Lower lobe of right lung (tissue), 2 donors: Measurements from ENCODE around the gene ZBTB7B. TPM values are rescaled to one million over a fixed set of nuclear protein-coding genes. Genes with fewer than 3 reads are reported as not detected.

ENCODE experiments used
- ATAC-seq, 2 donors: fragments of 200-7000 bp; cut with Tn5 transposase; one replicate each; pipeline ENCODE4 v1.9.1; 2020 to 2022; ENCODE audit warnings: mild to moderate bottlenecking in 2 of 2, moderate library complexity in 2 of 2
- DNase-seq: peaks from one replicate; pipeline ENCODE4 v3.0.0-alpha.2; 2020
- H3K27ac ChIP-seq: fragments of 200-600 bp; one replicate; pipeline ENCODE4 v1.8.0; 2022
- H3K27me3 ChIP-seq: fragments of 200-600 bp; one replicate; pipeline ENCODE4 v1.8.0; 2022; ENCODE audit warnings: low read depth
- H3K36me3 ChIP-seq: fragments of 200-600 bp; one replicate; pipeline ENCODE4 v1.8.0; 2022; ENCODE audit warnings: mild to moderate bottlenecking
- H3K4me1 ChIP-seq: fragments of 200-600 bp; one replicate; pipeline ENCODE4 v1.8.0; 2022
- H3K4me3 ChIP-seq: fragments of 200-600 bp; one replicate; pipeline ENCODE4 v1.8.0; 2022; ENCODE audit warnings: mild to moderate bottlenecking
- H3K9me3 ChIP-seq: fragments of 200-600 bp; one replicate; pipeline ENCODE4 v1.8.0; 2022
- intact Hi-C: fragments of 100-400 bp; cut with DNase I; formaldehyde crosslinking; loops from one replicate; pipeline ENCODE4 v1.11.0; 2022
- total RNA-seq: library from RNA; stranded (reverse); fragmentation: NEBNext Ultra II Directional; extraction: Animal tissue kit (Norgen Biotek cat#: 25700); gene quantifications from one replicate; pipeline ENCODE4 v1.2.1, GENCODE V29; 2021
- TF ChIP-seq, protein P1 (sequence below): fragments of 200-600 bp; IDR thresholded peaks from one replicate; pipeline ENCODE4 v1.8.0; 2022; ENCODE audit warnings: antibody characterized with exemption, mild to moderate bottlenecking
- donor health status: DM: no; HTN: yes; CAD: no; lungs with severe emphysema.

ZBTB7B gene
- total RNA-seq, 1 donor from 2014 or later, result 72.0 TPM

GRCh38 chr1:155060736-155061135 is 58.1 kb downstream of the ZBTB7B start:
- DNase-seq, result no peak
- no peaks in the 10 kb centered on the region for H3K9me3 ChIP-seq
- no peaks in the 10 kb centered on the region for H3K27me3 ChIP-seq
- intact Hi-C loops, result no loop called here
- peaks cover 61% of the 10 kb centered on the region for H3K36me3 ChIP-seq
- no peak for ATAC-seq
- H3K4me1 ChIP-seq, result peaks cover 32% of the 10 kb centered on the region
- TF ChIP-seq, protein P1, sequence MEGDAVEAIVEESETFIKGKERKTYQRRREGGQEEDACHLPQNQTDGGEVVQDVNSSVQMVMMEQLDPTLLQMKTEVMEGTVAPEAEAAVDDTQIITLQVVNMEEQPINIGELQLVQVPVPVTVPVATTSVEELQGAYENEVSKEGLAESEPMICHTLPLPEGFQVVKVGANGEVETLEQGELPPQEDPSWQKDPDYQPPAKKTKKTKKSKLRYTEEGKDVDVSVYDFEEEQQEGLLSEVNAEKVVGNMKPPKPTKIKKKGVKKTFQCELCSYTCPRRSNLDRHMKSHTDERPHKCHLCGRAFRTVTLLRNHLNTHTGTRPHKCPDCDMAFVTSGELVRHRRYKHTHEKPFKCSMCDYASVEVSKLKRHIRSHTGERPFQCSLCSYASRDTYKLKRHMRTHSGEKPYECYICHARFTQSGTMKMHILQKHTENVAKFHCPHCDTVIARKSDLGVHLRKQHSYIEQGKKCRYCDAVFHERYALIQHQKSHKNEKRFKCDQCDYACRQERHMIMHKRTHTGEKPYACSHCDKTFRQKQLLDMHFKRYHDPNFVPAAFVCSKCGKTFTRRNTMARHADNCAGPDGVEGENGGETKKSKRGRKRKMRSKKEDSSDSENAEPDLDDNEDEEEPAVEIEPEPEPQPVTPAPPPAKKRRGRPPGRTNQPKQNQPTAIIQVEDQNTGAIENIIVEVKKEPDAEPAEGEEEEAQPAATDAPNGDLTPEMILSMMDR, result no peak
- H3K4me3 ChIP-seq, result no peak overlapping the region
- H3K27ac ChIP-seq, result no peak overlapping the region

GRCh38 chr1:155061381-155062150 is 59.0 kb downstream of the ZBTB7B start:
- no peak overlapping the region for H3K4me3 ChIP-seq
- intact Hi-C loops, result no loop called here

DNA sequence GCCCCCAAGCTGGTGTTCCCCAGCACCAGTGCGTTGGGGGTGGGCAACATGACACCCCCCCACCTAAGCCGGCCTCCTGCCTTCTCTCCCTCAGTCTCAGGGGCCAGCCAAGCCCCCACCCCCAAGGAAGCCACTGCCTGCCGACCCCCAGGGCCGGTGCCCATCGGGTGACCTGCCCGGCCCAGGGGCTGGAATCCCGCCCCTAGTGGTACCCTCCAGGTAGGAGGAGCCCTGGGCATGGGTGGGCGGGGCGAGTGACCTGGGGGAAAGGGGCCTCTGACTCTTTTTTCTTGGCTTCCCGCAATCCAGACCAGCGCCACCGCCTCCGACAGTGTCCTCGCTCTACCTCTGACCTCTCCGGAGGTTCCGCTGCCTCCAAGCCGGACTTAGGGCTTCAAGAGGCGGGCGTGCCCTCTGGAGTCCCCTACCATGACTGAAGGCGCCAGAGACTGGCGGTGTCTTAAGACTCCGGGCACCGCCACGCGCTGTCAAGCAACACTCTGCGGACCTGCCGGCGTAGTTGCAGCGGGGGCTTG is 59.6 kb downstream of the ZBTB7B start:
- Histone ChIP-seq H3K4me3 (peak overlapping the region; percentile 13), H3K27ac (no peak overlapping the region), H3K4me1 (peaks cover 32% of the 10 kb centered on the region), H3K27me3 (no peaks in the 10 kb centered on the region), H3K9me3 (no peaks in the 10 kb centered on the region), H3K36me3 (peaks cover 46% of the 10 kb centered on the region)
- intact Hi-C loops, result no loop called here
- peak; percentile 0 to 1 for ATAC-seq
- TF ChIP-seq, protein P1, result no peak
- no peak for DNase-seq

More at GRCh38 chr1:155061381-155062150, 59.0 kb downstream of the ZBTB7B start:
- no peaks in the 10 kb centered on the region for H3K9me3 ChIP-seq
- H3K4me1 ChIP-seq, result peaks cover 32% of the 10 kb centered on the region
- H3K36me3 ChIP-seq, result peaks cover 53% of the 10 kb centered on the region
- ATAC-seq, result peak; percentile 65 to 77
- DNase-seq, result peak; percentile 88
- no peaks in the 10 kb centered on the region for H3K27me3 ChIP-seq
- TF ChIP-seq, protein P1, result peak; percentile 99
- no peak overlapping the region for H3K27ac ChIP-seq

- TF ChIP-seq, protein P1, result peak; percentile 72
- H3K4me1 ChIP-seq, result peaks cover 32% of the 10 kb centered on the region
- peak overlapping the region; percentile 80 for H3K27ac ChIP-seq
- peaks cover 40% of the 10 kb centered on the region for H3K36me3 ChIP-seq
- H3K27me3 ChIP-seq, result no peaks in the 10 kb centered on the region
- ATAC-seq, result peak; percentile 69 to 73
- DNase-seq, result peak; percentile 74
- no peaks in the 10 kb centered on the region for H3K9me3 ChIP-seq
- peak overlapping the region; percentile 87 for H3K4me3 ChIP-seq
- intact Hi-C loops, result no loop called here
These were observed 60.3 kb downstream of the ZBTB7B start for GRCh38 chr1:155062702-155063411.

DNA sequence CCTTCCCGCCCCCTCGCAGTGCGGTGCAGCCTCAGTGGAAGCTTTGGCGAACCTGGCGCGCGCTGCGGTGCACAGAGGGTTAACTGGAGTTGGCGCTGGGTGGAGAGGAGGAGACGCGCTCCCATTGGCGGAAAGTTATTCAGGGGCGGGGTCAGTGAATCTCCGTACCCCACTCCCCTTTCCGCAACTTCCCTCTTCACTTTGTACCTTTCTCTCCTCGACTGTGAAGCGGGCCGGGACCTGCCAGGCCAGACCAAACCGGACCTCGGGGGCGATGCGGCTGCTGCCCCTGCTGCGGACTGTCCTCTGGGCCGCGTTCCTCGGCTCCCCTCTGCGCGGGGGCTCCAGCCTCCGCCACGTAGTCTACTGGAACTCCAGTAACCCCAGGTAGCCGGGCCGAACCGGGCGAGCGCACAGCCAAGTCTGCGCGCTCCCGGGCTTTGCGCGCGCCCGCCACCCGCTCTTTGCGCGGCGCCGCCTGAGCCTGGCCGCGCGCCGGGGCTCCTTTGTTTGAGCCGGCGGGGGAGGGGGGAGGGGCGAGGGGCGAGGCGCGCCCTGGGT is 61.0 kb downstream of the ZBTB7B start, which contains the start of gene EFNA4:
Gene EFNA4 (plus strand): TSS at position 191 of the 561 bp plus-strand sequence. CDS start 84 bp downstream, at position 275.
- ATAC-seq (peak; percentile 92 to 95), DNase-seq (peak; percentile 90)
- Histone ChIP-seq H3K36me3 (peaks cover 32% of the 10 kb centered on the region), H3K27ac (peak within 1 kb of the TSS; percentile 80), H3K4me1 (peaks cover 32% of the 10 kb centered on the region), H3K4me3 (peak within 1 kb of the TSS; percentile 87), H3K9me3 (no peaks in the 10 kb centered on the region), H3K27me3 (no peaks in the 10 kb centered on the region)
- TF ChIP-seq, protein P1, result no peak
- intact Hi-C loops, result no loop called here
